GM23248 (cell line): ENCODE measurements around the gene TVP23C.
"Not testable (repeated sequence)": the region's sequence is repeated elsewhere in the genome, so short reads cannot be mapped to it uniquely, and the experiment has no call there.

Source experiments
- EZH2 ChIP-seq: fragments of 200-600 bp; sonication (generic); IDR thresholded peaks from 2 replicates; pipeline ENCODE4 v1.6.1; 2018; ENCODE audit warnings: antibody characterized with exemption, mild to moderate bottlenecking; ENCODE audit not compliant: insufficient read depth, poor library complexity, severe bottlenecking
- EZH2phosphoT487 ChIP-seq: fragments of 200-600 bp; sonication (generic); IDR thresholded peaks from 2 replicates; pipeline ENCODE4 v1.6.1; 2018; ENCODE audit warnings: antibody characterized with exemption, moderate library complexity, mild to moderate bottlenecking, low read depth; ENCODE audit not compliant: insufficient read depth

- not testable (repeated sequence) for TF ChIP-seq EZH2, EZH2phosphoT487
Measured at GRCh38 chr17:15583313-15583712, 20.0 kb upstream of the TVP23C start.
